Kidney (tissue), 14 donors: Measurements from ENCODE around the gene ADGRG2. TPM values are rescaled to one million over a fixed set of nuclear protein-coding genes. Genes with fewer than 3 reads are reported as not detected.

Experiments
- DNase-seq, 5 donors: peaks; one replicate each; pipeline ENCODE4 v3.0.0-alpha.2; 2013 to 2020
- FAIRE-seq: peaks from 2 replicates; lab custom pipeline; 2012; peaks lifted over from hg19 to GRCh38; lab: Jason Lieb, UNC
- H3K27ac ChIP-seq, 2 donors: one replicate each; pipeline ENCODE4 v1.7.0; 2013; ENCODE audit warnings: low read depth in 2 of 2, low read length in 2 of 2, inconsistent platforms in 1 of 2
- H3K27me3 ChIP-seq: one replicate; pipeline ENCODE4 v1.7.1; 2013; ENCODE audit warnings: low read length, inconsistent platforms; ENCODE audit not compliant: control insufficient read depth, insufficient read depth
- H3K36me3 ChIP-seq, 3 donors: one replicate each; pipeline versions ENCODE4 v1.7.0 to v1.7.1; 2013; ENCODE audit warnings: low read length in 3 of 3, control low read depth in 1 of 3, inconsistent platforms in 1 of 3; ENCODE audit not compliant: insufficient read depth in 3 of 3, control insufficient read depth in 2 of 3
- H3K4me1 ChIP-seq, 3 donors: one replicate each; pipeline versions ENCODE4 v1.7.0 to v1.7.1; 2013; ENCODE audit warnings: low read length in 3 of 3, inconsistent platforms in 1 of 3, low read depth in 1 of 3; ENCODE audit not compliant: control insufficient read depth in 2 of 3, insufficient read depth in 2 of 3
- H3K4me3 ChIP-seq, 3 donors: one replicate each; pipeline versions ENCODE4 v1.7.0 to v1.8.1; 2013; ENCODE audit warnings: low read length in 3 of 3, control low read depth in 1 of 3, inconsistent platforms in 1 of 3
- H3K9ac ChIP-seq, 3 donors: one replicate each; pipeline versions ENCODE4 v1.7.0 to v1.7.1; 2013; ENCODE audit warnings: low read length in 3 of 3, control low read depth in 1 of 3, inconsistent platforms in 1 of 3
- H3K9me3 ChIP-seq, 3 donors: one replicate each; pipeline versions ENCODE4 v1.7.0 to v1.7.1; 2013; ENCODE audit warnings: low read length in 3 of 3, control low read depth in 1 of 3, inconsistent platforms in 1 of 3; ENCODE audit not compliant: control insufficient read depth in 2 of 3, insufficient read depth in 1 of 3
- intact Hi-C: fragments of 100-400 bp; cut with DNase I; formaldehyde crosslinking; loops from one replicate; pipeline ENCODE4 v1.11.1; 2022
- polyA plus RNA-seq: library from polyadenylated mRNA; stranded (reverse); fragments of 350-450 nt; fragmentation: Illumina TruSeq; extraction: RNeasy Lipid Tissue Mini Kit (QIAGEN cat#74804); gene quantifications from one replicate; pipeline ENCODE4 v1.2.3, GENCODE V29; 2014; ENCODE audit warnings: low read depth, low replicate concordance; ENCODE audit not compliant: insufficient read depth
- total RNA-seq: library from RNA; stranded (reverse); fragmentation: NEBNext Ultra II Directional; extraction: Animal tissue kit (Norgen Biotek cat#: 25700); gene quantifications from one replicate; pipeline ENCODE4 v1.2.1, GENCODE V29; 2021
- TF ChIP-seq, protein P1 (sequence below): IDR thresholded peaks from 3 replicates; pipeline ENCODE4 v1.5.1; 2012; ENCODE audit warnings: mild to moderate bottlenecking, moderate library complexity, borderline replicate concordance; ENCODE audit not compliant: insufficient read depth; ENCODE audit errors: extremely low read depth
- donor health status: control.
- donor health status: control.
- donor health status: control.
- donor health status: control.
- donor health status: control.
- donor health status: DM: yes; HTN: yes; CAD: no.
- donor health status: Normal renal cell carcinoma (clear cell type).

ADGRG2 gene
- total and polyA plus RNA-seq, 2 donors from 2014 or later, result 1.2 TPM; not detected in 1

DNA sequence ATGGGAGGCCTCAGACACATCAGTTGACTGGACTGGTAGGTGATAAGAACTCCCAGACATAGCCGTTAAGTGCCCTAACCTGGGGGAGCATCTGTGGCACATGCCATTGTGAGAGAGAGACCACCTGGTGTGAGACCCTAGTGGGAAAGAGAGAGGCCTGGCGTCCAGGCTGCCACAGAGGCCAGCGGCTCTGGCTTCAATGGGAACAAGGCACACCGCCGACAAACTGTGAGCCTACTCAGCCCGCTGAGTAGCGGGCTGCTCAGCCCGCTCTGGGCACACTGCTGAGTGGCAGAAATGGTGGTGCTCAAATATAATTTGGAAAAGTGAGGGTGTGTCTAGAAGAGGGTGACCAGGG lies 172.3 kb downstream of the ADGRG2 start:
- TF ChIP-seq, protein P1, sequence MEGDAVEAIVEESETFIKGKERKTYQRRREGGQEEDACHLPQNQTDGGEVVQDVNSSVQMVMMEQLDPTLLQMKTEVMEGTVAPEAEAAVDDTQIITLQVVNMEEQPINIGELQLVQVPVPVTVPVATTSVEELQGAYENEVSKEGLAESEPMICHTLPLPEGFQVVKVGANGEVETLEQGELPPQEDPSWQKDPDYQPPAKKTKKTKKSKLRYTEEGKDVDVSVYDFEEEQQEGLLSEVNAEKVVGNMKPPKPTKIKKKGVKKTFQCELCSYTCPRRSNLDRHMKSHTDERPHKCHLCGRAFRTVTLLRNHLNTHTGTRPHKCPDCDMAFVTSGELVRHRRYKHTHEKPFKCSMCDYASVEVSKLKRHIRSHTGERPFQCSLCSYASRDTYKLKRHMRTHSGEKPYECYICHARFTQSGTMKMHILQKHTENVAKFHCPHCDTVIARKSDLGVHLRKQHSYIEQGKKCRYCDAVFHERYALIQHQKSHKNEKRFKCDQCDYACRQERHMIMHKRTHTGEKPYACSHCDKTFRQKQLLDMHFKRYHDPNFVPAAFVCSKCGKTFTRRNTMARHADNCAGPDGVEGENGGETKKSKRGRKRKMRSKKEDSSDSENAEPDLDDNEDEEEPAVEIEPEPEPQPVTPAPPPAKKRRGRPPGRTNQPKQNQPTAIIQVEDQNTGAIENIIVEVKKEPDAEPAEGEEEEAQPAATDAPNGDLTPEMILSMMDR, result no peak
- Histone ChIP-seq H3K9ac (no peak overlapping the region), H3K27me3 (no peaks in the 10 kb centered on the region), H3K9me3 (no peaks in the 10 kb centered on the region), H3K4me1 (no peaks in the 10 kb centered on the region), H3K36me3 (peaks cover 0 to 4% (median 0%) of the 10 kb centered on the region in 3 donors), H3K4me3 (no peak overlapping the region), H3K27ac (no peak overlapping the region)
- intact Hi-C loops, result no loop called here
- FAIRE-seq (no peak), DNase-seq (no peak)

DNA sequence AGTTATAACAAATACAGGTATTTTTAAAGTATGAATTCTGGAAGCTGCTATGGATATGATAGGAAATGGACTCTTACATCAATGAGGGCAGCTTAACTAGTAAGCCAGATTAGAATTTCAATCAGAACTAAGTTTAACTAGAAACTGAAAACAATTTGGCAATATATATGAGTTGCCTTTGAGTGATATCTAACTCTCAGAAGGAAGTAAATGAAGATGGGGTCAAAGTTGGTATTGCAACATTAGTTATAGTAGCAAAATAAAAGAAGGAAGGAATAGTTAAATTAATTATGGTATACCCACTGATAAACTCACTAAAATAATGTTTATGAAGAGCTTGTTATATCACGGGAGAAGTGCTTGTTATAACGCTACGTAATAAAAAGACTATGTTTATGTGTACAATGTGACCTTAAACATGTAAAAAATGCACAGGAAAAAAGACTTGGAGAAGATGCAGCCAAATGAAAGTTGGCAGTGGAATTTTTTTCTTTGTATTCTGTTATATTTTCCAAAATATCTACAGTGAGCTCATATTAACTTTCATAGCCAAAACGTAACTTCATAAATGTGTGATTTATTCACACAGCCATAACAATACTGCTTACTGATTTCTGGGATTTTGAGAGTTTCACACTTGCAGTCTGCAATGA lies 172.9 kb downstream of the ADGRG2 start:
- intact Hi-C loops, result no loop called here
- Histone ChIP-seq H3K27ac (no peak overlapping the region), H3K27me3 (no peaks in the 10 kb centered on the region), H3K9ac (no peak overlapping the region), H3K36me3 (peaks cover 0 to 4% (median 0%) of the 10 kb centered on the region in 3 donors), H3K4me1 (no peaks in the 10 kb centered on the region), H3K4me3 (no peak overlapping the region), H3K9me3 (no peaks in the 10 kb centered on the region)
- TF ChIP-seq, protein P1, result no peak
- no peak for DNase-seq
- no peak for FAIRE-seq

DNA sequence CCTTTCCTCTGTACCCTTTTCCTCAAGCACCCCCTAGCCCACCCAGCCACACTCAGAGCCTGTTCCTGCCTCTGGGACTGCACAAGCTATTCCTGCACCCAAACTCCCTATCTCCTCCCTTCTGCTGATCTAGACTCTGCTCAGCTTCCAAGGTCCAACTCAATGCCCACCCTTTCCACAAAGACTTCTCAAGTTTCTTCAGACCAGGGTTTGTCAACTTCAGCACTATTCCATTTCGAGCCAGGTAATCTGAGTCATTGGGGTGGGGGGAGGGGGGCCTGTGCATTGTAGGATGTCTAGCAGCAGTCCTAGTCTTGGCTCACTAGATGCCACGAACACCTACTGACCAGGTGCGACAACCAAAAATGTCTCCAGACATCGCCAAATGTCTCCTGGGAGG lies 175.7 kb downstream of the ADGRG2 start:
- Histone ChIP-seq H3K9me3 (no peaks in the 10 kb centered on the region), H3K4me1 (no peaks in the 10 kb centered on the region), H3K4me3 (no peak overlapping the region), H3K36me3 (peaks cover 0 to 4% (median 0%) of the 10 kb centered on the region in 3 donors), H3K27ac (no peak overlapping the region), H3K27me3 (no peaks in the 10 kb centered on the region), H3K9ac (no peak overlapping the region)
- FAIRE-seq (no peak), DNase-seq (no peak)
- TF ChIP-seq, protein P1, result no peak
- intact Hi-C loops, result no loop called here

DNA sequence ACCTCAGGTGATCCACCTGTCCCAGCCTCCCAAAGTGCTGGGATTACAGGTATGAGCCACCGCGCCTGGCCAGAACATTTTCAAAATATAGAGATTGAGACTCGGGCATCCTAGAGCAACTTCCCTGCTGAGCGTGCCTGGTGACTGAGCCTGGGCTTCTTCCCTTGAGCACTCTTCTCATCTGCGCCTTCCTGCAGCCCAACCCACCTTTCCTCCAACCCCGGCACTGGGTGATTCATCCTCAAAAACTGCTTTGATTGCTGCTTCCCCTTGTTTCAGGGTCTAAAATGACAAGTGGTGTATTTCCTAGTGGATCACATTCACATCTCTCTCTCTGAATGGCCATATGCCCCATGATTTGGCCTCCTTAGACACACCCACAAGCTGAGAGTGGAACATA lies 176.1 kb downstream of the ADGRG2 start:
- DNase-seq, result no peak
- no peak overlapping the region for H3K4me3 ChIP-seq
- H3K9ac ChIP-seq, result no peak overlapping the region
- TF ChIP-seq, protein P1, result no peak
- intact Hi-C loops, result no loop called here
- H3K27me3 ChIP-seq, result no peaks in the 10 kb centered on the region
- no peak for FAIRE-seq
- no peaks in the 10 kb centered on the region for H3K4me1 ChIP-seq
- no peaks in the 10 kb centered on the region for H3K9me3 ChIP-seq
- peaks cover 0 to 4% (median 0%) of the 10 kb centered on the region in 3 donors for H3K36me3 ChIP-seq
- H3K27ac ChIP-seq, result no peak overlapping the region
